ENCODE measurements around the gene INPP5A. TPM values are rescaled to one million over a fixed set of nuclear protein-coding genes. Genes with fewer than 3 reads are reported as not detected.

INPP5A gene
- total and polyA plus RNA-seq, 10 donors = 11.1 to 41.3 (median 30.8) TPM

- DNase-seq = peak; percentile 70
- intact Hi-C loops (cut with DNase I; ENCODE audit: low total_unique reads) = no loop called here
- Histone ChIP-seq H3K27me3 (replicated peaks in 1 of 7) (peaks cover 0 to 18% (median 0%) of the 10 kb centered on the region in 7 donors), H3K36me3 (no peaks in the 10 kb centered on the region), H3K9me3 (no peaks in the 10 kb centered on the region), H3K4me3 (no peak overlapping the region), H3K27ac (peak overlapping the region in 1 of 8 donors; percentile 85), H3K4me1 (peaks cover 34 to 52% (median 44%) of the 10 kb centered on the region in 6 donors)
- no peak for TF ChIP-seq POLR2AphosphoS5 (IDR thresholded peaks at IDR 0.05)
- TF ChIP-seq POLR2A (IDR thresholded peaks at IDR 0.05) = no peak
- no peak for TF ChIP-seq CTCF (IDR thresholded peaks at IDR 0.05 in 8 of 11, conservative IDR thresholded peaks at IDR 0.05 in 3 of 11)
- 80 to 95% (median 91%) methylated on average over 12 to 19 of the region's 19 CpGs for whole genome bisulfite sequencing, 5 donors
These were observed 16.0 kb upstream of the INPP5A start for GRCh38 chr10:132521466-132522102.

GRCh38 chr10:132522521-132523411, 14.8 kb upstream of the INPP5A start:
- intact Hi-C loops (cut with DNase I; ENCODE audit: low total_unique reads) = no loop called here
- no peak for TF ChIP-seq POLR2A (IDR thresholded peaks at IDR 0.05)
- no peak for TF ChIP-seq CTCF (IDR thresholded peaks at IDR 0.05 in 8 of 11, conservative IDR thresholded peaks at IDR 0.05 in 3 of 11)
- TF ChIP-seq POLR2AphosphoS5 (IDR thresholded peaks at IDR 0.05) = no peak
- H3K27ac ChIP-seq = no peak overlapping the region
- peaks cover 27 to 40% (median 33%) of the 10 kb centered on the region in 6 donors for H3K4me1 ChIP-seq
- 74 to 92% (median 90%) methylated on average over 4 to 14 of the region's 14 CpGs for WGBS, 5 donors
- DNase-seq = peak; percentile 69
- no peaks in the 10 kb centered on the region for H3K36me3 ChIP-seq
- peaks cover 0 to 9% (median 0%) of the 10 kb centered on the region in 7 donors for H3K27me3 ChIP-seq (replicated peaks in 1 of 7)
- H3K9me3 ChIP-seq = no peaks in the 10 kb centered on the region
- no peak overlapping the region for H3K4me3 ChIP-seq

GRCh38 chr10:132523561-132524442, 13.8 kb upstream of the INPP5A start:
- no peak overlapping the region for H3K27ac ChIP-seq
- H3K4me3 ChIP-seq = no peak overlapping the region
- H3K36me3 ChIP-seq = no peaks in the 10 kb centered on the region
- TF ChIP-seq CTCF (IDR thresholded peaks at IDR 0.05 in 8 of 11, conservative IDR thresholded peaks at IDR 0.05 in 3 of 11) (no peak), POLR2AphosphoS5 (IDR thresholded peaks at IDR 0.05) (no peak), POLR2A (IDR thresholded peaks at IDR 0.05) (no peak)
- peaks cover 16 to 30% (median 23%) of the 10 kb centered on the region in 6 donors for H3K4me1 ChIP-seq
- no peaks in the 10 kb centered on the region for H3K9me3 ChIP-seq
- H3K27me3 ChIP-seq (replicated peaks in 1 of 7) = peaks cover 0 to 6% (median 0%) of the 10 kb centered on the region in 7 donors
- peak; percentile 64 for DNase-seq
- WGBS, 5 donors = 81 to 95% (median 90%) methylated on average over 15 of the region's 15 CpGs
- intact Hi-C loops (cut with DNase I; ENCODE audit: low total_unique reads) = no loop called here
